Fibroblast of skin of back (primary cell): Measurements from ENCODE around the gene ALOX5. TPM values are rescaled to one million over a fixed set of nuclear protein-coding genes. Genes with fewer than 3 reads are reported as not detected.
"Not testable (repeated sequence)": the region's sequence is repeated elsewhere in the genome, so short reads cannot be mapped to it uniquely, and the experiment has no call there.

Source experiments
- DNase-seq: peaks from one replicate; pipeline ENCODE4 v3.0.0-alpha.2; 2013
- polyA plus RNA-seq, 2 experiments: library from polyadenylated mRNA; unstranded; fragments of 120-200 nt; gene quantifications; one replicate each; pipeline ENCODE4 v1.2.1, GENCODE V29; 2013; ENCODE audit not compliant: insufficient read length in 2 of 2

ALOX5 gene
- not detected for polyA plus RNA-seq (2013, experiment 1 of 2; ENCODE audit: insufficient read length)
- not detected for polyA plus RNA-seq (2013, experiment 2 of 2; ENCODE audit: insufficient read length)

- DNase-seq, result no peak
Measured at GRCh38 chr10:45373576-45374349, at the start of gene ALOX5. Gene ALOX5 (plus strand): TSS chr10:45374216. CDS start chr10:45374280, 64 bp downstream.

- no peak for DNase-seq
Measured at GRCh38 chr10:45325116-45325515, 48.9 kb upstream of the ALOX5 start.

GRCh38 chr10:45326864-45327263, 47.2 kb upstream of the ALOX5 start:
- not testable (repeated sequence) for DNase-seq

- DNase-seq, result not testable (repeated sequence)
Measured at GRCh38 chr10:45331824-45332223, 42.2 kb upstream of the ALOX5 start.

- no peak for DNase-seq
Measured at GRCh38 chr10:45339894-45340293, 34.1 kb upstream of the ALOX5 start.

GRCh38 chr10:45340420-45340819, 33.6 kb upstream of the ALOX5 start:
- not testable (repeated sequence) for DNase-seq

GRCh38 chr10:45346652-45347335, 27.2 kb upstream of the ALOX5 start:
- not testable (repeated sequence) for DNase-seq

- DNase-seq, result not testable (repeated sequence)
Measured at GRCh38 chr10:45347464-45347863, 26.6 kb upstream of the ALOX5 start.

GRCh38 chr10:45348196-45348765, 25.7 kb upstream of the ALOX5 start:
- not testable (repeated sequence) for DNase-seq

GRCh38 chr10:45353186-45353585, 20.8 kb upstream of the ALOX5 start:
- DNase-seq, result no peak

GRCh38 chr10:45354261-45354660, 19.8 kb upstream of the ALOX5 start:
- no peak for DNase-seq

- no peak for DNase-seq
Measured at GRCh38 chr10:45355494-45355893, 18.5 kb upstream of the ALOX5 start.

- DNase-seq, result not testable (repeated sequence)
Measured at GRCh38 chr10:45358961-45359360, 15.1 kb upstream of the ALOX5 start.

GRCh38 chr10:45361983-45362799, 11.8 kb upstream of the ALOX5 start:
- not testable (repeated sequence) for DNase-seq

GRCh38 chr10:45367643-45368042, 6.4 kb upstream of the ALOX5 start:
- not testable (repeated sequence) for DNase-seq

GRCh38 chr10:45368181-45368580, 5.8 kb upstream of the ALOX5 start:
- DNase-seq, result no peak

- no peak for DNase-seq
Measured at GRCh38 chr10:45370202-45370955, 3.6 kb upstream of the ALOX5 start.

- DNase-seq, result no peak
Measured at GRCh38 chr10:45371560-45371959, 2.5 kb upstream of the ALOX5 start.

GRCh38 chr10:45372251-45372951, 1.6 kb upstream of the ALOX5 start:
- no peak for DNase-seq

GRCh38 chr10:45373003-45373575, 927 bp upstream of the ALOX5 start:
- no peak for DNase-seq
